HG03039 (cell line): Measurements from ENCODE around the gene TNFAIP6.
"Not testable (repeated sequence)": the region's sequence is repeated elsewhere in the genome, so short reads cannot be mapped to it uniquely, and the experiment has no call there.

Experiments
- ATAC-seq: cut with Tn5 transposase; IDR thresholded peaks from one replicate; pipeline ENCODE4 v1.9.1; 2021; ENCODE audit warnings: mild to moderate bottlenecking, moderate library complexity; ENCODE audit not compliant: unreplicated experiment

Gene TNFAIP6

GRCh38 chr2:151357359-151357758 lies at the start of gene TNFAIP6:
TNFAIP6 (plus strand) TSS chr2:151357592; CDS start chr2:151357667, 75 bp downstream.
- no peak for ATAC-seq

GRCh38 chr2:151310313-151310712 lies 47.1 kb upstream of the TNFAIP6 start:
- ATAC-seq: not testable (repeated sequence)

GRCh38 chr2:151312440-151312839 lies 45.0 kb upstream of the TNFAIP6 start:
- ATAC-seq: not testable (repeated sequence)

GRCh38 chr2:151315381-151315903 lies 42.0 kb upstream of the TNFAIP6 start:
- ATAC-seq: no peak

GRCh38 chr2:151325581-151326095 lies 31.8 kb upstream of the TNFAIP6 start:
- ATAC-seq: no peak

- ATAC-seq: no peak
Observed at GRCh38 chr2:151326554-151326953, 30.8 kb upstream of the TNFAIP6 start.

GRCh38 chr2:151329998-151330397 lies 27.4 kb upstream of the TNFAIP6 start:
- ATAC-seq: no peak

- no peak for ATAC-seq
Observed at GRCh38 chr2:151333083-151333482, 24.3 kb upstream of the TNFAIP6 start.

- no peak for ATAC-seq
Observed at GRCh38 chr2:151334082-151334815, 23.1 kb upstream of the TNFAIP6 start.

- no peak for ATAC-seq
Observed at GRCh38 chr2:151336863-151337371, 20.5 kb upstream of the TNFAIP6 start.

GRCh38 chr2:151337643-151338042 lies 19.7 kb upstream of the TNFAIP6 start:
- no peak for ATAC-seq

- no peak for ATAC-seq
Observed at GRCh38 chr2:151338115-151338514, 19.3 kb upstream of the TNFAIP6 start.

GRCh38 chr2:151343073-151343472 lies 14.3 kb upstream of the TNFAIP6 start:
- no peak for ATAC-seq

- ATAC-seq: not testable (repeated sequence)
Observed at GRCh38 chr2:151344191-151344590, 13.2 kb upstream of the TNFAIP6 start.

GRCh38 chr2:151344906-151345305 lies 12.5 kb upstream of the TNFAIP6 start:
- no peak for ATAC-seq

GRCh38 chr2:151347294-151347693 lies 10.1 kb upstream of the TNFAIP6 start:
- no peak for ATAC-seq

- ATAC-seq: no peak
Observed at GRCh38 chr2:151347906-151348305, 9.5 kb upstream of the TNFAIP6 start.

GRCh38 chr2:151350579-151351195 lies 6.7 kb upstream of the TNFAIP6 start:
- no peak for ATAC-seq

GRCh38 chr2:151353995-151354394 lies 3.4 kb upstream of the TNFAIP6 start:
- ATAC-seq: no peak

GRCh38 chr2:151354807-151355206 lies 2.6 kb upstream of the TNFAIP6 start:
- ATAC-seq: no peak

GRCh38 chr2:151358166-151358970 lies 976 bp downstream of the TNFAIP6 start:
- ATAC-seq: no peak
